ENCODE results near the gene PMP22. TPM values are rescaled to one million over a fixed set of nuclear protein-coding genes. Genes with fewer than 3 reads are reported as not detected.

Gene PMP22
- total and polyA plus RNA-seq, 2 of the 13 experiments (the other 11 are each of a cell fraction or from before 2014, with no cell fraction given), result 5.7 to 6.2 TPM

DNA sequence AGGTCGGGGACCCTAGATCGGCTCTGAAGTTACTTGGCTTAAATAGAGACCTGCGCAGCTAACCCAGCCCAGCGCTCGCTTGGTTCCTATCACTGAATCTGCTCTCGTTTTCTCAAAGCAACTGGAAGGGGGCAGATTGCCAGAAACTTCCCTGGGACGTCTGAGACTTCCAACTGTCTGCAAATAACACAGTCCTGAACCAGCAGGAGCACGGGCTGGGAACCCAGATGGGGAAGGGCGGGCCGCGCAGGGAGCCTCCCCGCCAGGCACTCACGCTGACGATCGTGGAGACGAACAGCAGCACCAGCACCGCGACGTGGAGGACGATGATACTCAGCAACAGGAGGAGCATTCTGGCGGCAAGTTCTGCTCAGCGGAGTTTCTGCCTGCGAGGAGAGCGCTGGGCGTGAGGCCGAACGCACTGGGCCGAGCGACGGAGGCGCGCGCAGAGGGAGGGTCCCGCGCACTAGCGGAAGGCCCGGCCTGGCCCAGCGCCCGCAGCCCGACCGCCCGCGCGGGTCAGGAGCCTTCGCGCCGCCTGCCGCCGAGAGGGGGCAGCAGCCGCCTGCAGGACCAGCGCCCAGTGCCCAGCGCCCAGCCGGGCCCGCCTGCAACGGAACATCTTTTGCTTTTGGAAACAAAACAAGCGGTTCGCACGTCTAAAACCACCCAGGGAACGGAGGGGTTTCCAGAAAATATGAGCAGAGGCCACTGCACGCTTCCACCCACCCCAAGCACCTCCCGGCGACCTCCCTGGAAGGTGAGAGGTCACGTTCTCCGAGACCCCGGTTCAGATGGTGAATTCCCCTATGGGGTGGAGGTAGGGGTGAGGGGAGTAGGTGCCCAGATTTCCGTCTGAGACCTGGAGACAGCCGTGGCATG, 4.5 kb downstream of the PMP22 start (continued):
- TF ChIP-seq ZHX2 (IDR thresholded peaks at IDR 0.05; ENCODE audit: low read depth) (no peak), ZHX2 (CRISPR knock-in tag; IDR thresholded peaks at IDR 0.05; ENCODE audit: borderline replicate concordance) (no peak), RFXAP (CRISPR knock-in tag; IDR thresholded peaks at IDR 0.05; ENCODE audit: borderline replicate concordance) (no peak), NR2F1 (CRISPR knock-in tag; IDR thresholded peaks at IDR 0.05) (0 out of 4 replicates have a peak, but pooled peaks of 1 of the 2 experiments have one; percentile 19), ZBTB42 (CRISPR knock-in tag; IDR thresholded peaks at IDR 0.05) (no peak), ZNF136 (CRISPR knock-in tag; IDR thresholded peaks at IDR 0.05; ENCODE audit: low read depth) (no peak), ATF7-NPFF (CRISPR knock-in tag; IDR thresholded peaks at IDR 0.05; ENCODE audit: low read depth) (no peak; the same call in 1 of the 2 replicates), NFATC3 (CRISPR knock-in tag; IDR thresholded peaks at IDR 0.05) (no peak), ZC3H4 (CRISPR knock-in tag; IDR thresholded peaks at IDR 0.05; ENCODE audit: borderline replicate concordance) (no peak), HMGXB3 (CRISPR knock-in tag; IDR thresholded peaks at IDR 0.05; ENCODE audit: borderline replicate concordance) (no peak), JUN (CRISPR knock-in tag; IDR thresholded peaks at IDR 0.05) (no peak), ZNF549 (CRISPR knock-in tag; IDR thresholded peaks at IDR 0.05) (no peak), CENPT (CRISPR knock-in tag; IDR thresholded peaks at IDR 0.05; ENCODE audit: low read depth) (no peak)
- TF ChIP-seq, protein P1, sequence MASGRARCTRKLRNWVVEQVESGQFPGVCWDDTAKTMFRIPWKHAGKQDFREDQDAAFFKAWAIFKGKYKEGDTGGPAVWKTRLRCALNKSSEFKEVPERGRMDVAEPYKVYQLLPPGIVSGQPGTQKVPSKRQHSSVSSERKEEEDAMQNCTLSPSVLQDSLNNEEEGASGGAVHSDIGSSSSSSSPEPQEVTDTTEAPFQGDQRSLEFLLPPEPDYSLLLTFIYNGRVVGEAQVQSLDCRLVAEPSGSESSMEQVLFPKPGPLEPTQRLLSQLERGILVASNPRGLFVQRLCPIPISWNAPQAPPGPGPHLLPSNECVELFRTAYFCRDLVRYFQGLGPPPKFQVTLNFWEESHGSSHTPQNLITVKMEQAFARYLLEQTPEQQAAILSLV (CRISPR knock-in tag; IDR thresholded peaks at IDR 0.05; ENCODE audit: borderline replicate concordance), result peak; percentile 88; the same call in 1 of the 2 replicates

All from HepG2 (cell line).